Measurements from ENCODE around the gene SSBP3.

GRCh38 chr1:54257346-54257620 is 148.9 kb downstream of the SSBP3 start:
- TF ChIP-seq CTCF (IDR thresholded peaks at IDR 0.05) (no peak), POLR2A (IDR thresholded peaks at IDR 0.05) (no peak)
